Esophagus squamous epithelium (tissue), 4 donors: Measurements from ENCODE around the gene TEC.

Source experiments
- POLR2A ChIP-seq, 4 donors: fragments of 450-650 bp; IDR thresholded peaks; one replicate each; pipeline ENCODE4 v1.6.1; 2017; ENCODE audit warnings: antibody characterized with exemption in 4 of 4, mild to moderate bottlenecking in 4 of 4, moderate library complexity in 3 of 4
- TF ChIP-seq, protein P1 (sequence below), 6 experiments: fragments of 450-650 bp in 4 of 6; fragments of 200-600 bp in 2 of 6; sonication (generic) in 2 of 6; IDR thresholded peaks; one replicate each; pipeline ENCODE4 v1.5.1; 2016 to 2019; ENCODE audit warnings: antibody characterized with exemption in 6 of 6, mild to moderate bottlenecking in 4 of 6, moderate library complexity in 4 of 6

- TF ChIP-seq, protein P1, sequence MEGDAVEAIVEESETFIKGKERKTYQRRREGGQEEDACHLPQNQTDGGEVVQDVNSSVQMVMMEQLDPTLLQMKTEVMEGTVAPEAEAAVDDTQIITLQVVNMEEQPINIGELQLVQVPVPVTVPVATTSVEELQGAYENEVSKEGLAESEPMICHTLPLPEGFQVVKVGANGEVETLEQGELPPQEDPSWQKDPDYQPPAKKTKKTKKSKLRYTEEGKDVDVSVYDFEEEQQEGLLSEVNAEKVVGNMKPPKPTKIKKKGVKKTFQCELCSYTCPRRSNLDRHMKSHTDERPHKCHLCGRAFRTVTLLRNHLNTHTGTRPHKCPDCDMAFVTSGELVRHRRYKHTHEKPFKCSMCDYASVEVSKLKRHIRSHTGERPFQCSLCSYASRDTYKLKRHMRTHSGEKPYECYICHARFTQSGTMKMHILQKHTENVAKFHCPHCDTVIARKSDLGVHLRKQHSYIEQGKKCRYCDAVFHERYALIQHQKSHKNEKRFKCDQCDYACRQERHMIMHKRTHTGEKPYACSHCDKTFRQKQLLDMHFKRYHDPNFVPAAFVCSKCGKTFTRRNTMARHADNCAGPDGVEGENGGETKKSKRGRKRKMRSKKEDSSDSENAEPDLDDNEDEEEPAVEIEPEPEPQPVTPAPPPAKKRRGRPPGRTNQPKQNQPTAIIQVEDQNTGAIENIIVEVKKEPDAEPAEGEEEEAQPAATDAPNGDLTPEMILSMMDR (IDR thresholded peaks at IDR 0.05) = no peak
- TF ChIP-seq POLR2A (IDR thresholded peaks at IDR 0.05) = no peak
These were observed 31.5 kb downstream of the TEC start for GRCh38 chr4:48237996-48238645.
